HFFc6 (cell line): Measurements from ENCODE around the gene ZCCHC8. TPM values are rescaled to one million over a fixed set of nuclear protein-coding genes. Genes with fewer than 3 reads are reported as not detected.
"Not testable (repeated sequence)": the region's sequence is repeated elsewhere in the genome, so short reads cannot be mapped to it uniquely, and the experiment has no call there.

ENCODE experiments used
- DNase-seq: peaks from one replicate; pipeline ENCODE4 v3.0.0-alpha.2; 2018
- H3K27ac Mint-ChIP-seq: 2 replicates; pipeline ENCODE4 v1.8.0; 2020; ENCODE audit warnings: mild to moderate bottlenecking, mixed read lengths
- H3K27me3 Mint-ChIP-seq: 2 replicates; pipeline ENCODE4 v1.8.0; 2021; ENCODE audit warnings: mild to moderate bottlenecking, moderate library complexity, mixed read lengths; ENCODE audit not compliant: insufficient read depth
- H3K36me3 Mint-ChIP-seq: 2 replicates; pipeline ENCODE4 v1.8.0; 2021; ENCODE audit warnings: low read depth, mixed read lengths
- H3K4me1 Mint-ChIP-seq: 2 replicates; pipeline ENCODE4 v1.8.0; 2020; ENCODE audit warnings: low read depth, mixed read lengths
- H3K4me3 Mint-ChIP-seq: 2 replicates; pipeline ENCODE4 v1.8.0; 2020; ENCODE audit warnings: mild to moderate bottlenecking, moderate library complexity, mixed read lengths
- H3K9me3 Mint-ChIP-seq: 2 replicates; pipeline ENCODE4 v1.8.0; 2020; ENCODE audit warnings: mild to moderate bottlenecking, mixed read lengths
- CTCF ChIP-seq: fragments of 200-600 bp; sonication (generic); IDR thresholded peaks from 2 replicates; pipeline ENCODE4 v1.5.0; 2021; ENCODE audit warnings: antibody characterized with exemption, mild to moderate bottlenecking
- total RNA-seq, 6 experiments: library from RNA; stranded (reverse); fragmentation: NEBNext Ultra II Directional; extraction: Animal tissue kit (Norgen Biotek cat#: 25700); gene quantifications; 2 replicates in 1 of 6; 3 replicates in 5 of 6; pipeline ENCODE4 v1.2.3, GENCODE V29; 2021

The ZCCHC8 gene
- total RNA-seq, 6 experiments from 2014 or later = 9.7 to 13.1 (median 11.4) TPM

- H3K9me3 Mint-ChIP-seq = no peaks in the 10 kb centered on the region
- no peaks in the 10 kb centered on the region for H3K27me3 Mint-ChIP-seq
- no peak overlapping the region for H3K27ac Mint-ChIP-seq
These were observed 46.0 kb downstream of the ZCCHC8 start for GRCh38 chr12:122454739-122455138.

GRCh38 chr12:122454250-122454721 is 46.4 kb downstream of the ZCCHC8 start:
- H3K4me3 Mint-ChIP-seq = no peak overlapping the region
- H3K27ac Mint-ChIP-seq = no peak overlapping the region
- H3K4me1 Mint-ChIP-seq = peaks cover 15% of the 10 kb centered on the region
- no peaks in the 10 kb centered on the region for H3K27me3 Mint-ChIP-seq
- no peak for DNase-seq
- peaks cover under 1% of the 10 kb centered on the region; the same call in 1 of the 2 replicates for H3K36me3 Mint-ChIP-seq
- no peaks in the 10 kb centered on the region for H3K9me3 Mint-ChIP-seq
- TF ChIP-seq CTCF = no peak

More at GRCh38 chr12:122454739-122455138, 46.0 kb downstream of the ZCCHC8 start:
- no peak overlapping the region for H3K4me3 Mint-ChIP-seq
- no peak for DNase-seq
- H3K4me1 Mint-ChIP-seq = peaks cover 14% of the 10 kb centered on the region
- no peak for TF ChIP-seq CTCF
- H3K36me3 Mint-ChIP-seq = no peaks in the 10 kb centered on the region

GRCh38 chr12:122452701-122453285 is 47.9 kb downstream of the ZCCHC8 start:
- no peak for TF ChIP-seq CTCF
- Mint-ChIP-seq H3K27me3 (no peaks in the 10 kb centered on the region), H3K36me3 (peaks cover 4% of the 10 kb centered on the region), H3K27ac (no peak overlapping the region), H3K4me3 (no peak overlapping the region), H3K4me1 (peaks cover 19% of the 10 kb centered on the region), H3K9me3 (0 out of 2 replicates have a peak, but pooled peaks cover 3% of the 10 kb centered on the region)
- no peak for DNase-seq

GRCh38 chr12:122449317-122449716 is 51.4 kb downstream of the ZCCHC8 start:
- TF ChIP-seq CTCF = no peak; the same call in 1 of the 2 replicates
- H3K27me3 Mint-ChIP-seq = no peaks in the 10 kb centered on the region
- no peak overlapping the region for H3K4me3 Mint-ChIP-seq
- peaks cover 4% of the 10 kb centered on the region for H3K36me3 Mint-ChIP-seq
- H3K9me3 Mint-ChIP-seq = peaks cover 8% of the 10 kb centered on the region; the same call in 1 of the 2 replicates
- DNase-seq = peak; percentile 76
- H3K4me1 Mint-ChIP-seq = peaks cover 29% of the 10 kb centered on the region
- peak overlapping the region; percentile 77 for H3K27ac Mint-ChIP-seq

GRCh38 chr12:122447825-122448224 is 52.9 kb downstream of the ZCCHC8 start:
- not testable (repeated sequence) for DNase-seq, H3K9me3 Mint-ChIP-seq, H3K27me3 Mint-ChIP-seq, H3K36me3 Mint-ChIP-seq, H3K27ac Mint-ChIP-seq, H3K4me3 Mint-ChIP-seq
- H3K4me1 Mint-ChIP-seq = peaks cover 17% of the 10 kb centered on the region

- H3K27ac Mint-ChIP-seq, H3K27me3 Mint-ChIP-seq, H3K9me3 Mint-ChIP-seq, DNase-seq, H3K36me3 Mint-ChIP-seq, H3K4me3 Mint-ChIP-seq: not testable (repeated sequence)
- H3K4me1 Mint-ChIP-seq = peaks cover 15% of the 10 kb centered on the region
These were observed 54.3 kb downstream of the ZCCHC8 start for GRCh38 chr12:122446390-122446789.

GRCh38 chr12:122444071-122444470 is 56.7 kb downstream of the ZCCHC8 start:
- not testable (repeated sequence) for DNase-seq, H3K27ac Mint-ChIP-seq, H3K9me3 Mint-ChIP-seq, H3K4me3 Mint-ChIP-seq, H3K36me3 Mint-ChIP-seq, H3K27me3 Mint-ChIP-seq
- peaks cover 12% of the 10 kb centered on the region for H3K4me1 Mint-ChIP-seq

GRCh38 chr12:122438822-122439221 is 61.9 kb downstream of the ZCCHC8 start:
- H3K27ac Mint-ChIP-seq, H3K27me3 Mint-ChIP-seq, H3K36me3 Mint-ChIP-seq, H3K9me3 Mint-ChIP-seq, DNase-seq, H3K4me3 Mint-ChIP-seq: not testable (repeated sequence)
- peaks cover 12% of the 10 kb centered on the region for H3K4me1 Mint-ChIP-seq
